Stomach smooth muscle (tissue), 2 donors: ENCODE measurements around the gene HTR2B.

ENCODE experiments used
- H3K27ac ChIP-seq: one replicate; pipeline ENCODE4 v1.7.0; 2013; ENCODE audit warnings: mild to moderate bottlenecking, low read length, inconsistent platforms
- H3K27me3 ChIP-seq, 2 donors: one replicate each; pipeline ENCODE4 v1.7.0; 2013; ENCODE audit warnings: low read length in 2 of 2; ENCODE audit not compliant: insufficient read depth in 2 of 2, control insufficient read depth in 1 of 2
- H3K36me3 ChIP-seq, 2 donors: one replicate each; pipeline ENCODE4 v1.7.0; 2013; ENCODE audit warnings: low read length in 2 of 2; ENCODE audit not compliant: control insufficient read depth in 2 of 2, insufficient read depth in 2 of 2
- H3K4me1 ChIP-seq: one replicate; pipeline ENCODE4 v1.7.0; 2013; ENCODE audit warnings: low read length; ENCODE audit not compliant: control insufficient read depth, insufficient read depth
- H3K4me3 ChIP-seq, 2 donors: one replicate each; pipeline ENCODE4 v1.7.0; 2013; ENCODE audit warnings: low read length in 2 of 2
- H3K9ac ChIP-seq, 2 donors: one replicate each; pipeline ENCODE4 v1.7.0; 2013; ENCODE audit warnings: low read length in 2 of 2, mild to moderate bottlenecking in 1 of 2
- H3K9me3 ChIP-seq, 2 donors: one replicate each; pipeline ENCODE4 v1.7.0; 2013; ENCODE audit warnings: low read length in 2 of 2; ENCODE audit not compliant: control insufficient read depth in 2 of 2
- donor health status: healthy.
- donor health status: Pancreatic carcinoma.

HTR2B gene

DNA sequence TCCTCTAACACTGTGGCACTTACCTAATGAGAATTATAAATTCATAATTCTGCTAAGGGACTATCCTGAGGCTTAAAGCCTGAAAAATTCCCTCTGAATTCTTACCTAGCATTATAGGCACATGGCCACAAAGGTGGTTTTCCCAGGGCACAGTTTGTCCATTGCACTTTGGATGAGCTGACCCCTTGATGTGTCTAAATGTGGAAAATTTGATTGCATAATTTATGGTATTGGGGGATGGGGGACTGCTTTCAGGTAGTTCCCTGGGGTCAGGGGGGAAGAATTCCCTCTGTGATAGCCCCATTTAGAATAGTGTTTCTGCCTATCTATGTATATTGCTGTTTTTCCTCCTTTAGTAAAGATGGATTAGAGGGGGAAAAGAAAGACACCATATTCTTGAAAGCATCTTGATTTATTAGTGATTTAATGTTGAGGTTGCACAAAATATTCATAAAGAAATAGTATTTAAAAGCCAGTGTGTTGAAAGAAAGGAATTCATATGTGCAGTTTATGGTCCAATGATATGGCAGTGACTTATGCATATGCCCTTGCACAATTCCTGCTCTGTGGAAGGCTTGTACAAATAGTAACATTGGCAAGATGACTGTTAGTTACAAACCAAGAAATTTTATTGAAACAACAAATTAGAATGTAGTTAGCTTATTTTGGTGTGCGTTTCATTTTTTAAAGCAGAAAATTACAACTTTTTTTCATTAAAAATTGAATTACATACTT, 8.7 kb upstream of the HTR2B start:
- Histone ChIP-seq H3K4me1 (no peaks in the 10 kb centered on the region), H3K9ac (no peak overlapping the region), H3K4me3 (no peak overlapping the region), H3K9me3 (no peaks in the 10 kb centered on the region), H3K36me3 (no peaks in the 10 kb centered on the region), H3K27ac (no peak overlapping the region), H3K27me3 (no peaks in the 10 kb centered on the region)

GRCh38 chr2:231132129-231132528, 7.3 kb upstream of the HTR2B start:
- no peaks in the 10 kb centered on the region for H3K36me3 ChIP-seq
- H3K27ac ChIP-seq: no peak overlapping the region
- no peak overlapping the region for H3K4me3 ChIP-seq
- no peaks in the 10 kb centered on the region for H3K9me3 ChIP-seq
- no peaks in the 10 kb centered on the region for H3K27me3 ChIP-seq
- H3K4me1 ChIP-seq: no peaks in the 10 kb centered on the region
- H3K9ac ChIP-seq: no peak overlapping the region

- Histone ChIP-seq H3K27ac (no peak overlapping the region), H3K4me3 (no peak overlapping the region), H3K36me3 (no peaks in the 10 kb centered on the region), H3K9me3 (no peaks in the 10 kb centered on the region), H3K4me1 (no peaks in the 10 kb centered on the region), H3K27me3 (no peaks in the 10 kb centered on the region), H3K9ac (no peak overlapping the region)
These were observed 5.7 kb upstream of the HTR2B start for GRCh38 chr2:231130336-231131056.

- Histone ChIP-seq H3K4me1 (no peaks in the 10 kb centered on the region), H3K27me3 (no peaks in the 10 kb centered on the region), H3K9ac (no peak overlapping the region), H3K9me3 (no peaks in the 10 kb centered on the region), H3K4me3 (no peak overlapping the region), H3K27ac (no peak overlapping the region), H3K36me3 (no peaks in the 10 kb centered on the region)
These were observed 4.4 kb upstream of the HTR2B start for GRCh38 chr2:231129216-231129615.

GRCh38 chr2:231128541-231128940, 3.7 kb upstream of the HTR2B start:
- H3K36me3 ChIP-seq: no peaks in the 10 kb centered on the region
- no peak overlapping the region for H3K27ac ChIP-seq
- no peaks in the 10 kb centered on the region for H3K9me3 ChIP-seq
- H3K4me1 ChIP-seq: no peaks in the 10 kb centered on the region
- H3K9ac ChIP-seq: no peak overlapping the region
- H3K4me3 ChIP-seq: no peak overlapping the region
- no peaks in the 10 kb centered on the region for H3K27me3 ChIP-seq

DNA sequence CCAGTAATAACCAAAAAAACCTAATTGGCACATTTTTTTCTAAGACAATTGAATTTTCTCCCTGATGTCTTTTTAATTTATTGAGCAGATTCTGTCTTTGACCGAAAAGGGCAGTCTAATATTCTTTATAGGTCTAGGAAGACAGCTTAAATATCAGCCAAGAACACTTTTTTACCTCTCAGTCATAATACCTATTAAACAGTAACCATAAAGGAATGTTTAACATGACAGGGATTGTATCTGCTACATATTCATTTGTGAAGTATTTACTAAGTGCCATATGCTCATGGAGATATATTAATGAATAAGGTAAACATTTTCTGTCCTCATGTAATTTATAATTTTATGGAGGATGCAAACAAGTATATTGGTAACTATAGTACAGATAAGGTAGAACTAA, 3.1 kb upstream of the HTR2B start:
- no peaks in the 10 kb centered on the region for H3K9me3 ChIP-seq
- no peak overlapping the region for H3K27ac ChIP-seq
- no peaks in the 10 kb centered on the region for H3K27me3 ChIP-seq
- no peaks in the 10 kb centered on the region for H3K36me3 ChIP-seq
- H3K9ac ChIP-seq: no peak overlapping the region
- no peaks in the 10 kb centered on the region for H3K4me1 ChIP-seq
- no peak overlapping the region for H3K4me3 ChIP-seq

- Histone ChIP-seq H3K36me3 (no peaks in the 10 kb centered on the region), H3K4me3 (no peak overlapping the region), H3K4me1 (no peaks in the 10 kb centered on the region), H3K9me3 (no peaks in the 10 kb centered on the region), H3K27ac (no peak overlapping the region), H3K27me3 (no peaks in the 10 kb centered on the region), H3K9ac (no peak overlapping the region)
These were observed 2.6 kb upstream of the HTR2B start for GRCh38 chr2:231127480-231127879.

GRCh38 chr2:231126123-231126522, 1.3 kb upstream of the HTR2B start:
- H3K27ac ChIP-seq: no peak overlapping the region
- H3K4me3 ChIP-seq: no peak overlapping the region
- H3K27me3 ChIP-seq: no peaks in the 10 kb centered on the region
- no peaks in the 10 kb centered on the region for H3K4me1 ChIP-seq
- no peak overlapping the region for H3K9ac ChIP-seq
- no peaks in the 10 kb centered on the region for H3K9me3 ChIP-seq
- H3K36me3 ChIP-seq: no peaks in the 10 kb centered on the region

GRCh38 chr2:231123362-231123898, 1.4 kb downstream of the HTR2B start:
- Histone ChIP-seq H3K4me1 (no peaks in the 10 kb centered on the region), H3K4me3 (no peak overlapping the region), H3K36me3 (no peaks in the 10 kb centered on the region), H3K27me3 (no peaks in the 10 kb centered on the region), H3K27ac (no peak overlapping the region), H3K9me3 (no peaks in the 10 kb centered on the region), H3K9ac (no peak overlapping the region)

DNA sequence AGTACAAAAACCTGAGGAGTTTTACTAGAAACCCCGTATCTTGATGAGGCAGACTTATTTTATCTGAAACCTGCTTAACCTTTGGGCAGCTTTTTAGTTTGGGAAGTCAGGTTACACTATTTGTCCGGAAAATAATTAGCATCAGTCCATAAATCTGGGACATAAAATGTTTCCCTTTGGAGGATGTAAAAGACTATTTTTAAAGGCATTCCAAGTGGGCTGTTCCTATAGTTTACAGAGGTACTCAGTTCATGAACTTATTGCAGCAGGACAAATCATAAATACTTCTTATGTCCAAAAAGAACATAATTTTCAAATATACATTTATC, 6.3 kb downstream of the HTR2B start:
- Histone ChIP-seq H3K9ac (no peak overlapping the region), H3K27ac (no peak overlapping the region), H3K4me3 (no peak overlapping the region), H3K36me3 (no peaks in the 10 kb centered on the region), H3K4me1 (no peaks in the 10 kb centered on the region), H3K27me3 (no peaks in the 10 kb centered on the region), H3K9me3 (no peaks in the 10 kb centered on the region)
